ENCODE results near the gene UNC5CL.
"Not testable (repeated sequence)": the region's sequence is repeated elsewhere in the genome, so short reads cannot be mapped to it uniquely, and the experiment has no call there.

Gene UNC5CL

GRCh38 chr6:41038205-41038604 lies 816 bp downstream of the UNC5CL start:
- no peak for DNase-seq

GRCh38 chr6:41037107-41037900 lies 1.7 kb downstream of the UNC5CL start:
- no peak for DNase-seq

- no peak for DNase-seq
Measured at GRCh38 chr6:41036601-41037000, 2.4 kb downstream of the UNC5CL start.

GRCh38 chr6:41036186-41036585 lies 2.8 kb downstream of the UNC5CL start:
- DNase-seq, result no peak

- DNase-seq, result no peak
Measured at GRCh38 chr6:41033776-41034175, 5.2 kb downstream of the UNC5CL start.

GRCh38 chr6:41032830-41033229 lies 6.2 kb downstream of the UNC5CL start:
- DNase-seq, result no peak

GRCh38 chr6:41028561-41029412 lies 10.2 kb downstream of the UNC5CL start:
- DNase-seq, result no peak

- DNase-seq, result peak; percentile 79
Measured at GRCh38 chr6:41027799-41028560, 11.0 kb downstream of the UNC5CL start.

- no peak for DNase-seq
Measured at GRCh38 chr6:41027241-41027640, 11.8 kb downstream of the UNC5CL start.

- no peak for DNase-seq
Measured at GRCh38 chr6:41025966-41026530, 13.0 kb downstream of the UNC5CL start.

GRCh38 chr6:41023114-41023513 lies 15.9 kb downstream of the UNC5CL start:
- DNase-seq, result no peak

GRCh38 chr6:41022294-41022693 lies 16.7 kb downstream of the UNC5CL start:
- no peak for DNase-seq

GRCh38 chr6:41021832-41022231 lies 17.2 kb downstream of the UNC5CL start:
- DNase-seq, result no peak

- DNase-seq, result no peak
Measured at GRCh38 chr6:41017663-41018062, 21.4 kb downstream of the UNC5CL start.

GRCh38 chr6:41015860-41016259 lies 23.2 kb downstream of the UNC5CL start:
- not testable (repeated sequence) for DNase-seq

GRCh38 chr6:41014780-41015179 lies 24.2 kb downstream of the UNC5CL start:
- DNase-seq, result no peak

GRCh38 chr6:41013466-41014153 lies 25.4 kb downstream of the UNC5CL start:
- no peak for DNase-seq

GRCh38 chr6:41011673-41012072 lies 27.3 kb downstream of the UNC5CL start:
- DNase-seq, result no peak

- DNase-seq, result no peak
Measured at GRCh38 chr6:41009669-41010068, 29.4 kb downstream of the UNC5CL start.

- DNase-seq, result no peak
Measured at GRCh38 chr6:41008011-41008410, 31.0 kb downstream of the UNC5CL start.

- DNase-seq, result not testable (repeated sequence)
Measured at GRCh38 chr6:41006980-41007379, 32.0 kb downstream of the UNC5CL start.

GRCh38 chr6:41006217-41006616 lies 32.8 kb downstream of the UNC5CL start:
- DNase-seq, result peak; percentile 66

Measured in CD4-positive, alpha-beta T cell treated with Interleukin-6 for 4 hours (primary cell).